VCaP (cell line): Measurements from ENCODE around the gene BCL11B.

Experiments used
- H3K27ac ChIP-seq: fragments of 450-650 bp; 2 replicates; pipeline ENCODE4 v1.5.1; 2017
- CTCF ChIP-seq: fragments of 450-650 bp; conservative IDR thresholded peaks from 2 replicates; pipeline ENCODE4 v1.5.1; 2017; ENCODE audit warnings: mild to moderate bottlenecking, moderate library complexity

The BCL11B gene

DNA sequence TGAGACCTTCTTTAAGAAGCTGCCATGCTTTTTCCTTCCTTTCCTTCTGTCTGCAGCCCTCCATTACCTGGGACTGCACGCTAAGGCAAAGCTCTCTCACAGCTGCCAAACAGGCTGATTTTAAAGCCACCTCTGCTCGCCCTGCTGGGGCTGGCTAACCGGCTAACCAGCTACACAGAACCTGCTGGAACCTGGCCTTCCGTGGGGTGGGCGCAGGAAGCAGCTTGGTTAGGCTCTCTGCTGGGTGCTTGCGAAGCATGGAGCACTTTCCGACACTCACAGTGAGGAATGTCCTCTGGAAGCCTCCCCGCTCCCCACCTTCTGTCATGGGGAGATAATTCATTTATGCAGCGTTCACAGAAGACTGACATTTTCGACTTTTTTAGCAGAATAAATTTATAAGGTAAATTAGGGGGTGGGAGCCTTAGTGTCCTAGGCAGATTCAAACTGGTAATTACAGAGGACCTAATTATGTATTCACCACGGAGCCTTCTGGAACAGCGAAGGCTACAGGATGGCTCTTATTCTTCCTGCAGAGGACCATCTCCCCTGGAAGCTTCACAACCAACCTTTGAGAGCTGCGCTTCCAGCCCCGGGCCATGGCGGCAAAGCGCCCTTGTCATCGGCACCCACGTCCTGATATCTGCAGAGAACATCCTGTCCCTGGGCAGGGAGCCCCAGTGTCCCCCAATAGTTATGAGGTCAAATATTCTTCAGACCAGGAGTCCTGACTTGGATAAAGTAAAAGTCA, 12.4 kb upstream of the BCL11B start:
- H3K27ac ChIP-seq = no peak overlapping the region
- TF ChIP-seq CTCF = no peak

GRCh38 chr14:99282261-99283050, 10.5 kb upstream of the BCL11B start:
- TF ChIP-seq CTCF = no peak
- no peak overlapping the region for H3K27ac ChIP-seq

DNA sequence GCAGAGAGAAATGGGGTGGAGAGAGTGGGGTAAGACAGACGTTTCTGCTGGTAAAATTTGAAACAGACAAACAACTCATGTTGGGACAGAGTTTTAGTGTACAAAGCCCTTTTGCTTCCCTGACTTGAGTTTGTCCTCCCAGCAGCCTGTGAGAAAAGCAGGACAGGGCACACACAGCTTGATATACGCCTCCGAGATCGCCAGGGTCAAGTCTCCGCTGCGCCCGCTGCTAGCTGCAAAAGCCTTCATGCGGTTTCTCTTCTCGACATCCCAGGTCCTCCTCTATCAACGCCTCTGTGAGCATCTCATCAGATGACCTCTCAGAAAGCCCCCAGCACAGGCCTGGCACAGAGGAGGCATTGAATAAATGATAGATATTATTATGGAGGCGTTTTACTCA, 9.4 kb upstream of the BCL11B start:
- no peak overlapping the region for H3K27ac ChIP-seq
- no peak for TF ChIP-seq CTCF

- H3K27ac ChIP-seq = no peak overlapping the region
- no peak for TF ChIP-seq CTCF
These were observed 8.9 kb upstream of the BCL11B start for GRCh38 chr14:99280852-99281251.

DNA sequence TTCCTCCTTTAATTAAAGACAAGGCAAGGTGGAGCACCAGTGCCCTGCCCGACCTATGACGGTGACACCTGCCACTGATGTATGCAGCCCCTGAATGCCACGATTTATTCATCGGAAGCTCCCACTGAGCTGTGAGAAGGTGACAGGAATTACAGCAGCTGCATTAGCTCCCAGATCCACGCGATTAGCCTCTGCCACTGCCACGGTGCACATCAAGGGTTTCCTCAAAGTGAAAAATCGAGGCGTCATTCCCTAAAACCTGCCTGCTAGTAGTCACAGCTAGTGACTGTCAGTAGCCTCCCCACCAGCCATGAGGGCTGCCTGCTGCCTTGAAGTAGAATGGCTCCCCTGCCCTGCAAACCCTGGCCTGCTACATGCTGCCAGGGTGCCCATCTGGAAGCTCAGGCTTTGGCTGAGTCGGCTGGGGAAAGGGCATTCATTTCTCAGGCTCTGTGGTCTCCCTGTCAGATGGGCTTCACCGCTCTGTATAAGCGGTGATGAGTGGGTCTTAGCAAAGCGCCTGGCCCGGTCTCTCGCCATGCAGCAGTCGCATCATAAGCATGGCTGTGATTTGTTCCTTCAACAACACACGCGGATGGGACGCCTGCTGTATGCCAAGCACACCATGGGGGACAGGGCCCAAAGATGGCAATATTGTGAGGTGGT, 8.2 kb upstream of the BCL11B start:
- H3K27ac ChIP-seq = no peak overlapping the region
- TF ChIP-seq CTCF = no peak

DNA sequence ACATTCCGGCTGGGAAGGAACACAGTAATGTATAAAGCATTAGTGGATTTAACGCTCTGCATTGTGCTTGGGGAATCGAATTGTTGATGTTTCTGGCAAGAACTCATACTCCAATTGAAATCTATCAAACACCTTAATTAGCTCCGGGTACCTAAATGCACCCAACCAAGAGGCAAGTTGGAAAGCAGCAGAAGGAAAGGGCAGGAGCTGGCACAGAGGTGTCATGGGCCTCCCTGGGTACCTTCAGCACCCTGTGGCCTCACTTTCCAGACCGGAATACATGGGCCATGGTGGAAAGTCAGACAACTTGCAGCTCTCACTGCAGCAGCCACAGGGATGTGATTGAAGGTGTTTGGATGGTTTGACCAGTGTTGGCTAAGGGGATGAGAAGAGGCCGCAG, 6.8 kb upstream of the BCL11B start:
- no peak for TF ChIP-seq CTCF

GRCh38 chr14:99277530-99277929, 5.5 kb upstream of the BCL11B start:
- TF ChIP-seq CTCF = no peak

More for the DNA sequence above, 6.8 kb upstream of the BCL11B start:
- no peak overlapping the region for H3K27ac ChIP-seq

More at GRCh38 chr14:99277530-99277929, 5.5 kb upstream of the BCL11B start:
- no peak overlapping the region for H3K27ac ChIP-seq
